HG03196 (cell line): ENCODE measurements around the gene IDH3A.

Source experiments
- ATAC-seq: cut with Tn5 transposase; IDR thresholded peaks from one replicate; pipeline ENCODE4 v1.9.1; 2021; ENCODE audit not compliant: unreplicated experiment

The IDH3A gene

GRCh38 chr15:78201281-78202190, 52.4 kb downstream of the IDH3A start:
- ATAC-seq: no peak

- no peak for ATAC-seq
Measured at GRCh38 chr15:78203346-78204225, 54.4 kb downstream of the IDH3A start.

- ATAC-seq: no peak
Measured at GRCh38 chr15:78204351-78205309, 55.5 kb downstream of the IDH3A start.

- no peak for ATAC-seq
Measured at GRCh38 chr15:78205337-78205736, 56.2 kb downstream of the IDH3A start.

GRCh38 chr15:78205856-78206255, 56.7 kb downstream of the IDH3A start:
- ATAC-seq: no peak

GRCh38 chr15:78206326-78207109, 57.4 kb downstream of the IDH3A start:
- ATAC-seq: no peak

GRCh38 chr15:78207110-78207458, 57.9 kb downstream of the IDH3A start:
- ATAC-seq: no peak

GRCh38 chr15:78207641-78208340, 58.6 kb downstream of the IDH3A start:
- no peak for ATAC-seq

- no peak for ATAC-seq
Measured at GRCh38 chr15:78208341-78208844, 59.2 kb downstream of the IDH3A start.

GRCh38 chr15:78208887-78209645, 59.9 kb downstream of the IDH3A start:
- no peak for ATAC-seq

GRCh38 chr15:78209646-78210348, 60.6 kb downstream of the IDH3A start:
- ATAC-seq: no peak

GRCh38 chr15:78210349-78210717, 61.2 kb downstream of the IDH3A start:
- no peak for ATAC-seq

GRCh38 chr15:78211189-78211921, 62.2 kb downstream of the IDH3A start:
- no peak for ATAC-seq

- ATAC-seq: no peak
Measured at GRCh38 chr15:78212008-78212407, 62.8 kb downstream of the IDH3A start.

- no peak for ATAC-seq
Measured at GRCh38 chr15:78212546-78213424, 63.6 kb downstream of the IDH3A start.

GRCh38 chr15:78213425-78213750, 64.2 kb downstream of the IDH3A start:
- ATAC-seq: no peak
